Retinal pigment epithelial cell (primary cell): ENCODE measurements around the gene TRIM67.

ENCODE experiments used
- DNase-seq: peaks from one replicate; pipeline ENCODE4 v3.0.0-alpha.2; 2010; ENCODE audit warnings: low read depth
- H3K4me3 ChIP-seq: 2 replicates; pipeline ENCODE4 v1.5.1; 2011; ENCODE audit warnings: mild to moderate bottlenecking, low read length, control low read depth, moderate library complexity
- CTCF ChIP-seq: conservative IDR thresholded peaks from 2 replicates; pipeline ENCODE4 v1.5.1; 2011; ENCODE audit warnings: low read depth, low read length, control low read depth, inconsistent platforms

TRIM67 gene

DNA sequence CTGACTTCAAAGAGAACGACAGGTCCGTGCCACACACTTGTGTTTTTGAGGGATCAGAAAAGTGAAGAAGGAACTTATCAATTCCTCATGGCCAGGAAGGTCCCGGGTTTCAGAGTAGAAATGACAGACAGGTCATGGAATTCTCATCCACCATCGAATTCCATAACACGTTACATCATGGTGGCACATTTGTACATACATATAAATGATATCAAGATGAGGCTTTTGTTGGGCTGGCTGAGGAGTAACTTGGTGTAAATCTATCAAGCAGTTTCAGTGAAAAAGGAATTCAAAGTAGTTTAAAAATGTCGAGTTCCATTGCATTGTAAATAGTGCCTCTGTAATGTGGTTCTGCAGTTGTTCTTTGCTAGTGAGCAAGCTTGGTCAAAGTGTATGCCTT lies 56.2 kb downstream of the TRIM67 start:
- TF ChIP-seq CTCF = no peak
- no peak for DNase-seq
- H3K4me3 ChIP-seq = no peak overlapping the region

DNA sequence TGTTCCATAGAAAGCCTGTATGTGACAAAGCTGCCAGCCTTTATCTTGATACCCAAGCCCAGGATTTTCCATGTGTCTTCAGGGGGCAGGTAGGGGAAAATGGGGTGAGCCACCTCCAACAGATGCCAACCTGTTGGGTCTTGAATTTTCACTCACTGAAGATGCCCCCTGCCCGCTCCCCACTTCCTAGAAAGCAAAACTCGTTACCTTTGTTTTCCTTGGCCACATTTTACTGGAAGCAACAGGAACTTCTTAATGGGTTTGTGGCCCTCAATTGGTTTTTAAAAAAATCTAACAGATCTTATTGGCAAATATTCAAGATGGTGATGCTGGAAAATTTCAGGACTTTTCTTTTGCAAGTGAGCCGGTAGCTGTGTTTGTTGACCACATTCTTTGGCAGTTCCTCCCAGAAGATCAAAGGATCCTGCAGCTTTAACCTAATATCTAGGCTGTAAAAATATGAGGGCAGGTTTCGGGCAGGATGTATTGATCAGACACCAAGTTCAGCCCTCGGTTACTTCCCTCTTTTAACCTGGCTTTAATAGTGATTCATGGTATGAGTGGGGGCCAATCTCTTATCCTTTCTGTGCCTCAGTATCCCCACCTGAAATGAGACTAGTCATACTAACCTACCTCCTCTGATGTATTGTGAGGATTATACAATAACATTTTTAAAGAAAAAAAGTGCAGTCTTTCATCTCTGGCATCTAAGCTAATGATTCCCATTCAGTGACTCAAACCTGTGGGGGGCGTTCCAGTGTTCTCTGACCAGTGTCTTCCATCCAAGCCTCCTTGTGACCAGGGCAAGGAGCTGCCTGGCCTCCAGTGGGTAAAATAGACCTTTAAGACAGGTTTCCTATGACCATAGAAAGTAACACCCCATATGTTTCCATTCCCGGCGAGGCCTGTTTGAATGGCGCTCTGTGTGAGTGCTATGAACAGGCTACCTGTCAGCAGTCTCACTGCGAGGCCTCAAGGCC lies 57.9 kb downstream of the TRIM67 start:
- no peak for DNase-seq
- no peak for TF ChIP-seq CTCF

DNA sequence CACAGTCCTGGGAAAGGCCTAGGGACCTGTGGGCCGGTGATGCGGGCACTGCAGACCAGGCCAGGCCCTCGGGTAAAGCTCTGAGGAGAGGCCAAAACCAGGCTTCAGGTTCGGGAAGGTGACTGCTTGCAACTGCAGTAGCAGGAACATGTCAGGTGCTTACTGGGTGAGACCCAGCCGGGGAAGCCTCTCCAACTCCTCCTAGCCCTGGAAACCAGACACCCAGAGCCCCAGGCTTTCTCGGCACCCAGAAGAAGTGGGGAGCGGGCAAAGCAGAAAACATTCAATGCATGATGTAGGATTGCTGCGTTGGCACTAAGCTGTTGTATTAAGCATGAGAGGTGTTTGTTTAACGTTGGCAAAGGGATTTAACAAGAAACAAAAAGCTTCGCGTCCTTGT lies 58.9 kb downstream of the TRIM67 start:
- DNase-seq = no peak
- no peak overlapping the region for H3K4me3 ChIP-seq
- TF ChIP-seq CTCF = no peak

More for the DNA sequence above, 57.9 kb downstream of the TRIM67 start:
- no peak overlapping the region for H3K4me3 ChIP-seq

DNA sequence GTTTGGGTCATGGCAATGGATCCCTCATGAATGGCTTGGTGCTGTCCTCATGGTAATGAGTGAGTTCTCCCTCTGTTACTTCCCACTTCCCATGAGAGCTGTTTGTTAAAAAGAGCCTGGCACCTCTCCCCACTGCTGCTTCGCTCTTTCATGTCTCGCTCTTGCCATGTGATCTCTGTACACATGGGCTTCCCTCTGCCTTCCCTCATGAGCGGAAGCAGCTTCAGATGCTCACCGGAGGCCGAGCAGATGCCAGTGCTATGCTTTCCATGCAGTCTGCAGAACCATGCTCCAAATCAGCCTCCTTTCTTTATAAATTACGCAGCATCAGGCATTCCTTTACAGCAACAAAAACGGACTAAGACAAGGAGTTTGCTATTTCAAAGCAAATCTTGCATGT lies 64.3 kb downstream of the TRIM67 start:
- H3K4me3 ChIP-seq = no peak overlapping the region
- no peak for DNase-seq
- no peak for TF ChIP-seq CTCF

GRCh38 chr1:231231511-231231910 lies 69.7 kb downstream of the TRIM67 start:
- no peak for DNase-seq
- TF ChIP-seq CTCF = no peak
- H3K4me3 ChIP-seq = no peak overlapping the region

GRCh38 chr1:231232870-231233734 lies 71.2 kb downstream of the TRIM67 start:
- no peak for DNase-seq
- no peak for TF ChIP-seq CTCF
- H3K4me3 ChIP-seq = no peak overlapping the region
